ENCODE data around the gene ZNF335. TPM values are rescaled to one million over a fixed set of nuclear protein-coding genes. Genes with fewer than 3 reads are reported as not detected.

ZNF335 gene
- total and polyA plus RNA-seq, 2 experiments from 2014 or later, result 12.6 to 14.9 TPM

DNA sequence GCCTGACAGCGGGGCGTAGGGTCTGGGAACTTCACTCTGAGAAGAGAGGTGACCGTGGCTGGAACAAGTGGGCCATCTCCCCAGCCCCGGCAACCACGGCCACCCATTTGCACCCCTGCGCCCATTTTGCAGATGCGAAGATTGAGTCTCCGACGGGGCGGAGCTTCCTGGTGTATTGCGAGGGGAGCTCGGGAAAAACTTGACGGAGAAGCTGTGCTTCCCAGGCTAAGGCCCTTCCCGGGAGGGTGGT lies 653 bp downstream of the ZNF335 start:
- H3K9me2 ChIP-seq (replicated peaks; ENCODE audit: insufficient read depth), result no peaks in the 10 kb centered on the region
- peak overlapping the region; percentile 90 for H3K4me2 ChIP-seq
- no peaks in the 10 kb centered on the region for H3K27me3 ChIP-seq
- peaks cover 18% of the 10 kb centered on the region for H3K79me2 ChIP-seq
- no peaks in the 10 kb centered on the region for H3K36me3 ChIP-seq (replicated peaks; ENCODE audit: insufficient read depth, low read depth)
- H2AFZ ChIP-seq, result peak overlapping the region; percentile 34
- peak overlapping the region; percentile 34 for H3K4me3 ChIP-seq
- peaks cover 11% of the 10 kb centered on the region for H3K4me1 ChIP-seq (ENCODE audit: insufficient read depth)
- TF ChIP-seq EZH2phosphoT487 (IDR thresholded peaks at IDR 0.05; ENCODE audit: low read depth, severe bottlenecking, unreplicated experiment), result no peak
- no peak for TF ChIP-seq EZH2 (IDR thresholded peaks at IDR 0.05; ENCODE audit: borderline replicate concordance)
- TF ChIP-seq, protein P1, sequence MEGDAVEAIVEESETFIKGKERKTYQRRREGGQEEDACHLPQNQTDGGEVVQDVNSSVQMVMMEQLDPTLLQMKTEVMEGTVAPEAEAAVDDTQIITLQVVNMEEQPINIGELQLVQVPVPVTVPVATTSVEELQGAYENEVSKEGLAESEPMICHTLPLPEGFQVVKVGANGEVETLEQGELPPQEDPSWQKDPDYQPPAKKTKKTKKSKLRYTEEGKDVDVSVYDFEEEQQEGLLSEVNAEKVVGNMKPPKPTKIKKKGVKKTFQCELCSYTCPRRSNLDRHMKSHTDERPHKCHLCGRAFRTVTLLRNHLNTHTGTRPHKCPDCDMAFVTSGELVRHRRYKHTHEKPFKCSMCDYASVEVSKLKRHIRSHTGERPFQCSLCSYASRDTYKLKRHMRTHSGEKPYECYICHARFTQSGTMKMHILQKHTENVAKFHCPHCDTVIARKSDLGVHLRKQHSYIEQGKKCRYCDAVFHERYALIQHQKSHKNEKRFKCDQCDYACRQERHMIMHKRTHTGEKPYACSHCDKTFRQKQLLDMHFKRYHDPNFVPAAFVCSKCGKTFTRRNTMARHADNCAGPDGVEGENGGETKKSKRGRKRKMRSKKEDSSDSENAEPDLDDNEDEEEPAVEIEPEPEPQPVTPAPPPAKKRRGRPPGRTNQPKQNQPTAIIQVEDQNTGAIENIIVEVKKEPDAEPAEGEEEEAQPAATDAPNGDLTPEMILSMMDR (IDR thresholded peaks at IDR 0.05; ENCODE audit: poor library complexity), result no peak
- H3K27ac ChIP-seq, result peak overlapping the region; percentile 100
- H4K20me1 ChIP-seq (ENCODE audit: insufficient read depth, poor library complexity, severe bottlenecking), result no peaks in the 10 kb centered on the region
- 28% methylated on average over 14 of the region's 14 CpGs for WGBS (ENCODE audit: low lambda C conversion rate, missing lambda C conversion rate)
- H3K9me3 ChIP-seq (ENCODE audit: low read depth), result no peaks in the 10 kb centered on the region
- DNase-seq (ENCODE audit: low spot score), result no peak

DNA sequence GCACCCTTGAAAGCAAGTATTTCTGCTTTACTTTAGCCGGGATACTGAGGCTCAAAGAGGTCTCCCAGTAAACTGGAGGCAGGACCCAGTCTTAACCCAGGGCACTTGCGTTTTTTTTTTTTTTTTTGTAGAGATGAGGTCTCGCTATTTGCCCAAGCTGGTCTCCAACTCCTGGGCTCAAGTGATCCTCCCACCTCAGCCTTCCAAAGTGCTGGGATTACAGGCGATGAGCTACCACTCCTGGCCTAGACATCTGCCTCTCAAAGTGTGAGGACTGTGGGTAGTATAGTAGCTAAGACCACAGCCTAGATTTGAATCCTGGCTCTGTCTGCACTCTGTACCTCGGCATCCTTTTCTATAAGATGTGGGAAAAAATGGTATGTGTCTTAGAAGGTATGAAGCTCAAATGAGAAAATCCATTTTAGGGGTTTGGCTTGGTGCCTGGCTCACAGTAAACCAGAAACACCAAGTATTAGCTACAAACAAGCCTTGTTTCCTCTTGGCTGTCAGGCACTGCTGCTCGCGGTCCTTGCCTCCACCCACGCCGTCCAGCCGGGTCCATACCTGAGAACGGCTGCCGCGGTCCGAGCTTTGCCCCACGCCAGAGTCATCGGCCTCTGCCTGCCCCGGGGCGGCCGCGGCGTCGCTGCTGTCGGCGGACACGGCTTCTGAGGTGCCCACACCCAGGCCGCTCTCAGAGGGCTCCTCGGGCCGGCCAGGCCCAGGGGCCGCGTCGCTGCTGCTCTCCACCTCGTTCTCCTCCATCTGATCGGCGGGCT lies 1.2 kb downstream of the ZNF335 start:
- peak overlapping the region; percentile 34 for H3K4me3 ChIP-seq
- no peak overlapping the region for H2AFZ ChIP-seq
- TF ChIP-seq EZH2 (IDR thresholded peaks at IDR 0.05; ENCODE audit: borderline replicate concordance), result no peak
- TF ChIP-seq, protein P1 (IDR thresholded peaks at IDR 0.05; ENCODE audit: poor library complexity), result no peak
- TF ChIP-seq EZH2phosphoT487 (IDR thresholded peaks at IDR 0.05; ENCODE audit: low read depth, severe bottlenecking, unreplicated experiment), result no peak
- no peaks in the 10 kb centered on the region for H3K27me3 ChIP-seq
- no peaks in the 10 kb centered on the region for H4K20me1 ChIP-seq (ENCODE audit: insufficient read depth, poor library complexity, severe bottlenecking)
- peaks cover 11% of the 10 kb centered on the region for H3K4me1 ChIP-seq (ENCODE audit: insufficient read depth)
- DNase-seq (ENCODE audit: low spot score), result peak; percentile 44
- H3K9me2 ChIP-seq (replicated peaks; ENCODE audit: insufficient read depth), result no peaks in the 10 kb centered on the region
- no peaks in the 10 kb centered on the region for H3K36me3 ChIP-seq (replicated peaks; ENCODE audit: insufficient read depth, low read depth)
- H3K9me3 ChIP-seq (ENCODE audit: low read depth), result no peaks in the 10 kb centered on the region
- peak overlapping the region; percentile 100 for H3K27ac ChIP-seq
- H3K79me2 ChIP-seq, result peaks cover 18% of the 10 kb centered on the region
- peak overlapping the region; percentile 90 for H3K4me2 ChIP-seq
- WGBS (ENCODE audit: low lambda C conversion rate, missing lambda C conversion rate), result 75% methylated on average over 33 of the region's 34 CpGs

DNA sequence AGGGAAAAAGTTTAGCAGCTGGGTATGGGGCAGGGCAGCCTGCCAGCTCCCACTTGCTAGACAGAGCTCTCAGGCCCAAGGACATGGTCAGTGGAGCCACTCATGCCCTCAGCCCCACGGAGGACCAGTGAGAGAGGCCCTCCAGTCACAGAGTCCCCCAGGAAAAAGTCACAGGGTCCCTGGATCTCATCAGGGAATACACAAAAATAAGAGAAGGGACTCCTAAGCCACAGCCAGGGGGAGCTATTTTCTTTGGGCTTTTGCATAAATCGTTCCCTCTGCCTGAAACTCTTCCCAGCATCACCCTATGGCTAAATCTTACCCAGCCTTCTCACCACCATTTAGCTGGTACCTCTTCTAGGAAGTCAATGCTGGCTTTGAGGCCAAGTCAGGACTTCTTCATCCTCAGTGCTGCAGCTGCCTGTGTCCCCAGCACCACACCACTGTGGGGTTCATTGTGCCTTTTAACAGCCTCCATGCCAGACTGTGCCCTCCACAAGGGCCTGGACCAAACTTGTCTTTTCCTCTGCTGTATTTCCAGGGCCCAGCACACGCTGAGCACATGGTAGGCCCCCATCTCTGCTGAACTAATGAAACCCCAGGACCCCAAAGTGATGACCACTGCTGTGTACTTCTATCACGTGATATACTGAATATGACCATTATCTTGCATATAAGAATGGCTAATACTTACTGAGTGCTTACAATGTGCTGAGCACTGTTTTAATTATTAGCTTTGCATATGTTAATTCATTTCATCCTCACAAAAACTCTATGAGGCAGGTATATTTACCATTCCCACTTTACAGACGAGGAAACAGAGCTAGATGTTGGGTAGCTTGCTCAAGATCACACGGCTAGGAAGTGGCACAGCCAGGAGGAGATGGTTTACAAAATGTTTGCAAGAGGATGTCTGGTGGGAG lies 2.0 kb downstream of the ZNF335 start:
- no peaks in the 10 kb centered on the region for H3K27me3 ChIP-seq
- peaks cover 18% of the 10 kb centered on the region for H3K79me2 ChIP-seq
- H3K4me2 ChIP-seq, result peak overlapping the region; percentile 90
- H3K4me3 ChIP-seq, result no peak overlapping the region
- no peaks in the 10 kb centered on the region for H3K9me3 ChIP-seq (ENCODE audit: low read depth)
- H4K20me1 ChIP-seq (ENCODE audit: insufficient read depth, poor library complexity, severe bottlenecking), result no peaks in the 10 kb centered on the region
- no peaks in the 10 kb centered on the region for H3K9me2 ChIP-seq (replicated peaks; ENCODE audit: insufficient read depth)
- WGBS (ENCODE audit: low lambda C conversion rate, missing lambda C conversion rate), result 71% methylated on average over 6 of the region's 6 CpGs
- TF ChIP-seq, protein P1 (IDR thresholded peaks at IDR 0.05; ENCODE audit: poor library complexity), result peak; percentile 44
- TF ChIP-seq EZH2 (IDR thresholded peaks at IDR 0.05; ENCODE audit: borderline replicate concordance), result no peak
- H3K4me1 ChIP-seq (ENCODE audit: insufficient read depth), result peaks cover 11% of the 10 kb centered on the region
- peak overlapping the region; percentile 100 for H3K27ac ChIP-seq
- H3K36me3 ChIP-seq (replicated peaks; ENCODE audit: insufficient read depth, low read depth), result no peaks in the 10 kb centered on the region
- H2AFZ ChIP-seq, result no peak overlapping the region
- DNase-seq (ENCODE audit: low spot score), result peak; percentile 70
